SW 1271 (cell line): ENCODE data around the gene CEP44.
"Not testable (repeated sequence)": the region's sequence is repeated elsewhere in the genome, so short reads cannot be mapped to it uniquely, and the experiment has no call there.

ENCODE experiments used
- DNase-seq, 2 experiments: peaks; one replicate each; lab custom pipeline; 2025; lab: John Stamatoyannopoulos, UW

The CEP44 gene, protein sequence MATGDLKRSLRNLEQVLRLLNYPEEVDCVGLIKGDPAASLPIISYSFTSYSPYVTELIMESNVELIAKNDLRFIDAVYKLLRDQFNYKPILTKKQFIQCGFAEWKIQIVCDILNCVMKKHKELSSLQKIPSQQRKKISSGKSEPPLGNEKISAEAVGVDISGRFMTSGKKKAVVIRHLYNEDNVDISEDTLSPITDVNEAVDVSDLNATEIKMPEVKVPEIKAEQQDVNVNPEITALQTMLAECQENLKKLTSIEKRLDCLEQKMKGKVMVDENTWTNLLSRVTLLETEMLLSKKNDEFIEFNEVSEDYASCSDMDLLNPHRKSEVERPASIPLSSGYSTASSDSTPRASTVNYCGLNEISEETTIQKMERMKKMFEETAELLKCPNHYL

DNA sequence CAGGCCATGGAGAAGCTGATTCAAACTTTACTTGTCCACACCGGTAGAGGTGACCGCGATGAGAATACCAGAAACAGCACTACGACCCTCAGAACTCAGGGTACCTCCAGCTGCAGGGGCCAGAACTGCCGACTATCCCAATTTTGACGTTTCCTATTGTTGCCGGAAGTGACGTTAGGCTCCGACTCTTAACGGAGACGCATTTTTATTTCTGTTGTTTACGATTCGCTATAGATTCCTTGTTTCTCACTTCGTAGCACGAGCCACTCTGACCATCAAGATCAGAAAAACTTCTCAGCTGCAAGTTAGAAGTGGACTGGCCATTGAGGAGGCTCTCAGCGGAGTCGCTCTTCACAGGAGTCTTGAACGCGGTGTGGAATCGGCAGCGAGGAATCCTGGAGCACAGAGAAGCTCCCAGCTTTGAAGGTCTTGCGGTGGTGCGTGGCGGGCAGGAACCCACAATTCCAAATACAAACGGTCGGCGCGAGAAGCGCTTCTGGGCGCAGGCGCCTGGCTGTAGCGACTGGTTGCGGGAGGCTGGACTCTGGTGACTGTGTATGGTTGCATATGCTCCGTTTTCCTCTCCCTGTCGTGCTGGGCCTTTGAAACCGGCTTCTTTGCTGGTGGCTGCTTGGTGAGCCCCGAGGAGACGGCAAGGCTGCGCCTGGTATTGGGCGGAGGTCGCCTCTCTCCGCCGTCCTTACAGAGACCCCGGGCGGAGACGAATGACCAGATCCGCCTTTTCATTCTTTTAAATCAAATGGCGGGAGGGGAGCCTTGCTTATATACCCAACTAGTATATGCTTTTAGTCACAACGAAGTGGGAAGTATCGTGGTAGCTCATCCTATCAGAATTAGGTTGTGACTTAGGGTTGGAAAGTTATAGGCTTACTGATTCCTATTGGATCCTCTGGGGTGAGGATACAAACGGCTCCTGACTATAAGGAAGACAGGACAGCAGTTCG lies at the start of gene CEP44, which contains the start of gene FBXO8:
Gene CEP44 (plus strand): TSS at position 405 of the 965 bp plus-strand sequence. CDS start 15,211 bp downstream, outside the sequence.
Gene FBXO8 (minus strand): TSS at position 161 of the 965 bp plus-strand sequence. CDS start 20,575 bp downstream, outside the sequence.
- DNase-seq, result peak; percentile 46 to 79

DNA sequence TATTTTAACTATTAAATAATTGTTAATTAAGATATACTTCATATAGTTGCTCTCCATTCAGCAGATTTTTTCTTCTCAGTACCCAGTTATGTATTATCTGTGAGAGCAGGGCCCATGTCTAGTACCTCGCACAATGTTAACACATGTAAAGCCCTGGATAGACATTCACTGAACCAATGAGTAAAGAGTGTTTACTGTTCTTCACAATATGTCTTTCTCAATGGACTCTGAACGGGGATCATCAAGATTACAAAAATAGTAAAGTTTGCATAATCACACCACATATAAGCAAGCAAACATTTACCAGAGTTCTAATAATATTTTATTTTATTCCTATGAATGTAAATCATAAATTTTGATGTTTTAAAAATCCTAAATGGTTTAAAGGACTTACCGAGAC lies 47.4 kb upstream of the CEP44 start:
- no peak for DNase-seq

DNA sequence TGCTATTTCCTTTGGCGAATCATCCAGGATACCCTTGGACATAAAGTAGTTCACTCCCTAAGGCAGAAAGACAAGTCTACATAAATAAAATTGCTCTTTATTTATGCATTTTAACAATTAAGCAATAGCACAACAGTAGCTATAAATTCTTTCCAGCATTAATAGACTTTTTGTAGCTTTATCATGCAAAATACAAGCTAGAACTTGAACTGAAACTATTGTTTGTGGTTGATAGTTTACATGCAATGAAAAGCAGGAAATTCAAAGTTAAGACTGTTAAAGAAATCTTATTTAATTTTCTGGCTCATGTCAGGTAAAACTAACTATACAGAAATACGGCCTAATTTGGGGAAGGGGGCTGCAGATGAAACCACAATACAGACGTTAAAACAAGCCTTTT lies 42.5 kb upstream of the CEP44 start:
- no peak for DNase-seq

- no peak for DNase-seq
Observed at GRCh38 chr4:174244441-174244840, 39.3 kb upstream of the CEP44 start.

DNA sequence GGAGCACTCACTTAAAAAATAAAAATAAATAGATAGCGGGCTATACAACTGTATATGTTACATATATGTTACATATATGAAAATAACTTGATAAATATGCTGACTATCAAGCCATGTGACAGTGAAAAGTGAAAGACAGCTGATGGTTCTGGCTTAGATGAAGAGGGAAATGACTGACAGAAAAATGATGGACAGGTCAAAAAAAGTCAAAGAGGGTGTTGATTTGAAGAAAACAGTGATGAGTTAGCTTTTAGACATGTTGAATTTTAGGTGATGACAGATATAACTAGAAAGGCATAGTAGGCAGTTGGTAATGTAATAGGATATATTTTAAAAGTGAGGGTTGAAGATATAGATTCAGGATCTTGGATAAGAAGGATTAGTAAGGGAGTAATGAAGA lies 38.0 kb upstream of the CEP44 start:
- no peak for DNase-seq

- no peak for DNase-seq
Observed at GRCh38 chr4:174248407-174248806, 35.3 kb upstream of the CEP44 start.

DNA sequence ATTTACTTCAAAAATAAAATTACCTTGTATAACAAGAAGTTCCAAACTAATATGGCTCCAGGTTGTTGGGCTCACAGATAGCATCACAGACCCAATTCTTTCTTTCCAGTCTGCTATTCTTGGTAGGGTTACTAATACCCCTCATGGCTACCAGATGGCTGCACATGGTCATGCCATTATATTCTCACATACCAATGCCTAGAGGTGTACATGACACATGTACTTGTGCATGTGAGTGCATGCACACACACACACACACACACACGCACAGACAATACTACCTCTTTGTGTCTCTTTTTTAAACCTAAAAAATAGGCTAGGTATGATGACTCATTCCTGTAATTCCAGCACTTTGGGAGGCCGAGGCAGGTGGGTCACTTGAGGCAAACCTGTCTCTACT lies 31.3 kb upstream of the CEP44 start:
- DNase-seq, result no peak

- no peak for DNase-seq
Observed at GRCh38 chr4:174254613-174255012, 29.1 kb upstream of the CEP44 start.

GRCh38 chr4:174255374-174255773 lies 28.3 kb upstream of the CEP44 start:
- no peak for DNase-seq

- DNase-seq, result no peak
Observed at GRCh38 chr4:174255786-174256185, 27.9 kb upstream of the CEP44 start.

DNA sequence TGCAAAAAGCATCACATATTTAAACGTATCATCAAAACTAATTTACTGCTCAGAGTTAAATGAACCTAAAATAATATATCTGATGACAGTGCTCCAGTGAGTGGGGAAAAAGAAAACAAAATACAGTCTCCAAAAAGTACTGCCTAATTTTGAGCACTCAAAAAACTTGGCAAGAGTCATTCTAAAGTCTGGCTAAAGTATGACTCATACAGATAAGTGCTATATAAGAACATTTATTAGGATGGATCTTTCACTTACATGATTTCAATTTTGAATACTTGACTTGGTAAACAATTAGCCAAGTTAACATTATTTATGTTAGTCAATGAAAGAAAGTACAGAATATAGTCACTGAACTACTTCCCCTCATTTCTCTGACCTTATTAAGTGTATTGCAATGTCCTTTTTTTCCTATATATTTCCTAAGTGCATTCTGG lies 27.4 kb upstream of the CEP44 start:
- no peak for DNase-seq

DNA sequence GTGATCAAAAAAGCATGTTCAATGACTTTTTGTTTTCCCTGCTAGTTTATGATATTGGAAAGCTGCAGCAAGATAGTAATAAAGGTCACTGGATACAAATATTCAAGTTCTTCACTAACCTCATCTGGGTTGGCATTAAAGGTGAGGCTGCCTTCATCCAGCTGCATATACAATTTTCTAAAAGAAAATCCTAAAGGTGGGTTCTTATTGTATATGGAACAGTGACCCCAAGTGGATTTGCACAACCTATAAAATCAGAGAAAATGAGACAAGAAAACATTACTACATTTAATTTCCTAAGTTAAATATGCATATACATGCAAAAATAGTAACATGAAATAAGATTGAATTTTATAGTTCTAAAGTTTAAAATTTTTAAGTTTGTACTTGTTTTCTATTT lies 24.1 kb upstream of the CEP44 start:
- DNase-seq, result no peak

DNA sequence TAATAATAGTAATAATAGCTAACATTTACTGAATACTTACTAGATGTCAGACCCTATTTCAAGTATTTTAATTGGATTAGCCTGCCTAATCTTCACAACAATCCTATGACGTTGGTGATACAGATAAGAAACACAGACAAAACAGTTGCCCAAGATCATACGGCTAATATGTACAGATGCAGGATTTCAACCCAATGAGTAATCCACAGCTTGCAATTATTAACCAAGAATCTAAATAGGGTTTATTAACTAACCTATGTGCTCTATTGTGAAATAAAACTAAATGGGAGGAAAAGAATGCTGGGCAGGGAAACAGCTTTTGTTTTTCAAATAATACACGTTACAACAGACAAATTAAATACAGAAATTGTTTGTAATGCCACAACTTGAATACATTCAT lies 23.6 kb upstream of the CEP44 start:
- DNase-seq, result no peak

GRCh38 chr4:174261432-174261831 lies 22.3 kb upstream of the CEP44 start:
- not testable (repeated sequence) for DNase-seq

DNA sequence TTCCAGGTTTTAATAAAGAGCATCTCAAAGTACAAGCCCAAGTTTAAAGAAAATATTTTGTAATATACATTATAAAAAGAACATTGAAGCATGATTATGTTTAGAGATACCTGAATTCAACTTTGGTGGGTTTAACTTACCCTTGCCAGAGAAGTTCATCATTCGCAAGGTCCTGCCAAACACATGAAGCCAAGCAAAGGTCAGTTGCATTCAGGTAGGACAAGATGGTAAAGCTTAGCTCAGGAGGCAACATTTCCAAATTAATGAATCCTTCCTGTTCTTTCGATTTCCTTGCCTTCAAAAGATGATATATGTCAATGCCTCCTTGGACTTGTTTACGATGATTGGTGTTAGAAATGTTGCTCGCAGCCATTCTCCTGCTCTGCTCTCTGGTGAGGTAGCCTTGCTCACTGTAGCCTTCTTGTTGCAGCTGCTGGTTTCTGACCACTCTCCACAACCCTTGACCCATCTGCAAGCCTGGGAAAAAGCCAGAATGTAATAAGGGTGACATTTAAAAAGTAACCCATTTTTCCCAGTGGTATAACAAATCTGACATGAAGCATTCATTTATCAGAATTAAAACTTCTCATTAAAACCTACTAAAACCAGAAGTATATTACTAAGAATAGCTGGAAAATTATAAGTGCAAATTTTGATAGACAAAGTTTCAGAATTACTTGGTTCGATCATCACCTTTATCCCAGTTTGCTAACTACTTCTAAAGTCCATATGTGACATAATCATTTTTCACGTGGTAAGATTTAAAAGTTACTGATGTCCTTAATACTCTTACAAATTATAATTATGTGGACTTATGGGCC lies 20.9 kb upstream of the CEP44 start:
- no peak for DNase-seq

- no peak for DNase-seq
Observed at GRCh38 chr4:174263445-174263736, 20.3 kb upstream of the CEP44 start.

DNA sequence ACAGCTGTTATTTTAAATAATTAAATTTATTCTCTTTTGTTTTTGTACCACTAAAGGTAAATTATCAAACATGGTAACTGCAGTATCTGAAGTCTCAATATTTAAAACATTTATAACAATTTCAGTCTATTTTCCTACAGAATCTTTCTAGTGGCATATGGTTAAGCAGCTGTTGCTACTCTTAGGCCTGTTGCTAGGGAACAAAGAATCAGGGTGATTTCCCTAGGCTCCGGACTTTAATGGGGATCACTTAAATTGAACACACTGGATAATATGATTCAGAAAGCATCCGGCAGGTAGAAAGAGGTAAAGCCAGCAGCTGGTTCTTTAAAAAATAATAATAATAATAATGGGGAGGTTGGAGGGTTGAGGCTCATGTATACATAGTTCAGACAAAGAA lies 17.8 kb upstream of the CEP44 start:
- DNase-seq, result no peak

GRCh38 chr4:174266416-174266815 lies 17.3 kb upstream of the CEP44 start:
- DNase-seq, result no peak

- no peak for DNase-seq
Observed at GRCh38 chr4:174273930-174274329, 9.8 kb upstream of the CEP44 start.

- no peak for DNase-seq
Observed at GRCh38 chr4:174274436-174274835, 9.3 kb upstream of the CEP44 start.

GRCh38 chr4:174275101-174275500 lies 8.6 kb upstream of the CEP44 start:
- DNase-seq, result no peak

- no peak for DNase-seq
Observed at GRCh38 chr4:174277433-174277832, 6.3 kb upstream of the CEP44 start.
